C4-2B (cell line): ENCODE data around the gene ASCC2.

Source experiments
- CTCF ChIP-seq: fragments of 450-650 bp; conservative IDR thresholded peaks from 2 replicates; pipeline ENCODE4 v1.5.1; 2017; ENCODE audit warnings: mild to moderate bottlenecking
- ZFX ChIP-seq: fragments of 450-650 bp; IDR thresholded peaks from 2 replicates; pipeline ENCODE4 v1.6.1; 2017

- TF ChIP-seq CTCF (no peak), ZFX (no peak)
Observed at GRCh38 chr22:29795663-29796062, 42.4 kb downstream of the ASCC2 start.
